ENCODE results near the gene DSG3.

The DSG3 gene

DNA sequence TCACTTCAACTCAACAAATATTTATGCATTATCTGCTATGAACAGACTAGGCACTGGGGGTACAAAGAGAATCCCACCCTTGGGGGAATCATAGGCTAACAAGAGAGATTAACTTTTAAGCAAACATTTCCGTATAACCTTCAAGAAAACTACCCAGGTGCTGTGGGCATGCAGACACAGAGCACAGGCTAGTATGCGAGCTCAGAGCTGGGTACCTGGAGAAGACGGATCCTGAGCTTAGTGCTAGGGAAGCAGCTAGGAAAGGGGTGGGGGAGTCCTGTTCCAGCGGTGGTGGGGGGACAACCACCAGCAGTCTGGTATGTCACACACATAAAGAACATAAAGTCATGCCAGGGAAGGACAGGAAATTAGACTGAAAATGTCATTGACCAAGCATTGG, 17.5 kb upstream of the DSG3 start:
- DNase-seq (ENCODE audit: low read depth in 2 of 2): no peak

DNA sequence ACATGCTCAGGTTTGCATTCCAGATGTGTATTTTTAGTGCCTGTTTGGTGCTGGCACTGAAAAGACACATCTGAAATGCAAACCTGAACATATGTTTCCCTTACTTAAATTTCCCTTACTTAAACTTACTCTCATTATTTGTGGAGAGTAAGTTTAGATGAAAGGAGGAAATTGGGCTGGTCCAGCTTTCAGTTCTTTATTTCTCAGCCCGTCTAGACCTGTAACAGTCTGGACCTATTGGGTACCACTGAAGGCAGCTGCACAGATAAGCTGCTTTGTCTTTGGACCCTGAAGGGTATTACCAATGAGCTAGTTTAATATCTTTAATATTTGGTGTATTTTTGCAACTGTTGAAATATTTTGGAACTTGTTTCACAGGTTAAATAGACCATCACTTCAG, 17.0 kb upstream of the DSG3 start:
- DNase-seq (ENCODE audit: low read depth in 2 of 2): no peak

DNA sequence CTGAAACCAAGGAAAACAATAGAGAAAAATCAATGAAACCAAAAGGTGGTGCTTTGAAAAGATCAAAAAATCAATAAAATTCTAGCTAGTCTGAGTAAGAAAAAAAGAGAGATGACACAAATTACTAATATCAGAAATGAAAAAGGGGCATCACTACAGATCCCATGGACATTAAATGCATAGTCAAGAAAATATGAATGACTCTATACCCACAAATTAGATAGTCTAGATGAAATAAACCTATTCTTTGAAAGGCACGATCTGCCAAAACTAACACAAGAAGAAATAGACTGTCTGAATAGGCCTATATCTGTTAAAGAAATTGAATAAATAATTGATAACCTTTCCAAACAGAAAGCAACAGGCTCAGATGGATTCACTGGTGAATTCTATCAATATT, 15.2 kb upstream of the DSG3 start:
- no peak for DNase-seq (ENCODE audit: low read depth in 2 of 2)

DNA sequence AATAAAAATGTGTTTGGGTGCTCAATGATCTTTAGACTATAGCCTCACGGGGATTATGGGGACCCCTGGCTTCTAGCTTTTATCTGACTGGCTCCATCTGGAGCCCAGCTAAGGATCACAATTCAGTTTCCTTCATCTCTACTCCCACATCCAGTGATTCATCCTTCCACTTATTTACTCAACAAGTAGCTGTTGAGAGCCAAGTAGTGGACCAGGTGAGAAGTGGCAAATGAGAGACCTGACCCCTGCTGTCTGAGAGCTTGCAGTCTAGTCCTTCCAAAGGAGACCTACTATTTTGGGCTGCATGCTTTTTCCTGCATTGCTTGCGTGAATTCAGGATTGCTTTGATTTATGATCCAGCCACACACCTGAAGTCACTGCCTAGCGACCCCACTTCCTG, 10.7 kb upstream of the DSG3 start:
- DNase-seq (ENCODE audit: low read depth in 2 of 2): no peak

DNA sequence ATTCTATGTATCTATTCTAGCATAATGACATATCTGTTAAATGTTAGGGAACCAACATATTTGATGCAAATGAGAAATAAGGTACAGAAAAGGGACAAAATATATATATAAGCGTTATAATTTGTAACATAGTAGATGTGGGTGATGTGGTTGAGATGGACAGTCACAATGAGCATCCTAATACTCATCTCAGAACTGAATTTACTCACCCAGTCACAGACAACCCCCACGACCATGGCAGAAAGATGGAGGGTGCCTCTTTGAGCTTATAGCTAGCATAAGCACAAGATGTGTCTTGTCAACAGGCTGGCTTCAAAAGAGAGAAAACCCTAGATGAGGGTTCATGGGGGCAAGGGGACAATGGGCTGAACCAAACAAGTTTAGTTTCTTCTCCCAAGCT, 9.1 kb upstream of the DSG3 start:
- DNase-seq (ENCODE audit: low read depth in 2 of 2): no peak

DNA sequence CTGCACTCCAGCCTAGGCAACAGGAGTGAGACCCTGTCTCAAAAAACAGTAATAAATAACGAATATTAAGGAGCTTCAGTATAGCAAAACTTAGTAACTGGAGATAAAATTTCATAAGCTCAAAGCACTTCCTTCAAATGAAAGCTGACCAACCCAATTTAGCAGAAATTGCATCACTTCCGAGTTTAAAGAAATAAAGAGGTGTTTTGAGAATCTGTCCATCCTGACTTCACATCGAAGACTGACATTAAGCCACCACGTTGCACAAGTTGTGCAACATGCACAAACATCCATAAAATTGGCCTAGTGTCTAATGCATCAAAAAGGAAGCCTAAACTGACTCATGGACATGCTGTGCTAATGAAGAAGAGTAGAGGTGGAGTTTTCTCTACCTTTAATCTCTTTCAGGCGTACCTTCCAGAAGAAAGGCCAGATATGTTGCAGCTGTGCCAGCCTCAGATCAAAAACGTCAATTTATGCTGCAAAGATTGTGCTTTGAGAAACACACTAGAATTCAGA, 7.7 kb upstream of the DSG3 start:
- DNase-seq (ENCODE audit: low read depth in 2 of 2): no peak

DNA sequence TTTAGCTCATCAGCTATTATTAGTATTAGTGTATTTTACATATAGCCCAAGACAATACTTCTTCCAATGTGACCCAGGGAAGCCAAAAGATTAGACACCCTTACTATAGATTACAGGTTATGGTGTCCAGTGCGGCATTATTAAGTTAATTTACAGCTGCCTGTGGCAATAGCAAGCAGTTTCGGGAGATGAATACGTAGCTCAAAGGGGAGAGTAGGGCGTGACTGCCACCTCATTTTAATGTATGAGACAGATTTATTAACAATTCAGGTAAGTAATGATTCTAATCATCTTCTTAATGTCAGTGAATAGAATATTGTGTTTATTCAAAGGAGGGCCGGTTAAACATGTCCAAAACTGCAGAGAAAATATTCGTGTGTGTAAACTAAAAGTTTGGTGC, 6.8 kb upstream of the DSG3 start:
- no peak for DNase-seq (ENCODE audit: low read depth in 2 of 2)

DNA sequence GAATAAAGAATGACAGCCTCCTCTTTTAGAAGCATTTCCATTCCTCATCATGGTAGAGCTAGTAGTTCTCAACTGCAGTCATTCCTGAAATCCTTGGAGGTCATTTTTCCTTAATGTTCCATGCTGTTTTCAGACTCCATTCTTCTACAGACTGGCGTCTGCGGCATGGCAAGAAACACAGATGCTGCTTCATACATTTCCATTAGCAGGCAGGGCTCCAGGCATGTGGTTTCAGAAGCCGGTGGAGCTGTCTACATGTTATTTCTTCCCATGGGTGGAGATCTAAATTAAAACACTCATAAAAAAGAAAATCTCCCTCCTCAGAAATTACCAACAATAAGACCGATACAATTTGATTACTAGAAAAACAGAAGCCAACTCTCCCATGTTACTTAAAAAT, 6.0 kb upstream of the DSG3 start:
- DNase-seq (ENCODE audit: low read depth in 2 of 2): no peak

DNA sequence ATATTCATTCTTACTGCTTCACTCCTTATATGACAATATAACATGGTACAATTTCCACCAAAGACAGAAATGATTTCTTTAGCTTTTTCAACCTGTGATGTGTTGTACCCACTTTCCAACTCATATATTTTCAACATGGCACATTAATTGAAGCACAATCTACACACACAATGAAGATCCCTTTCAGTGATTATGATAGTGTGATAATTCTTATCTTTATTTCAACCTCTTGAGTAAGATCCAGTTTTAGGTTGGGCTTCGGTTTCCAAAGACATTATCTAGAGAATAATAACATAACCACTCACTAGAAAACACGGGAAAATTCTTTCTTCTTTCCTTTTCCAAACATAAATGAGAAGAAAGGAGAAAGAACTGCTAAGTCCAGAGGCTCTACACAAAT, 3.4 kb upstream of the DSG3 start:
- no peak for DNase-seq (ENCODE audit: low read depth in 2 of 2)

DNA sequence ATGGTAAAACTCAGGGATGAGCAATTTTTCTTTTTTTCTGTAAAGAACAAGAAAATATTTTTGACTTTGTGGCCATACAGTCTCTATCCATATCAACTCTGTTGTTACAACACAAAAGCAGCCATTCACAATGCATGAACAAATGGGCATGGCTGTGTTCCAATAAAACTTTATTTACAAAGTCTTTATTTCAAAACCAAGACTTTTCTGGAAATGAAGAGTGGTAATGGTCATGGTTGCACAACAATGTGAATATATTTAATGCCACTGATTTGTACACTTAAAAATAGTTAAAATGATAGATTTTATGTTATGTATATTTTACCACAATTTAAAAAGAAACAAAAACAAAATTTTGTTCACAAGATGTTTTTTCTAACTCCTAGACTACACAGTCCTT, 1.6 kb upstream of the DSG3 start:
- no peak for DNase-seq (ENCODE audit: low read depth in 2 of 2)

DNA sequence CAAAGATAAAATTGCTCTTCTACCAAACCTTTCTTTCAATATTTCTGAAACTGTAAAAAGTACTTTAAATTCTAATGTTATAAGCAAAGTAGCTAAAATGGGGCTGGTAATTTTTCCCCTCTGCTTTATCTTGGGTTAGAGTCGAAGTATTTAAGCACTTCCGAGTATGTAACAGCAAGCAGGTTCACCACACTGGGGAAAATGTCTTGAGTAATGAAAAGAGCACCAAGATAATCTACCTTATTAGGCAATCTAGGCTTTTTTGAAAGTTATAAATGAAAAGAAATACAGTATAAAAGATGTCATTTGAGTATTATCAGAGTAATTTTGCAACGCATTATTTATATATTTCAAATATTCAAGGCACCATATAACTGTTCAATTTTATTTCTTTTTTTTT, 687 bp upstream of the DSG3 start:
- no peak for DNase-seq (ENCODE audit: low read depth in 2 of 2)

DNA sequence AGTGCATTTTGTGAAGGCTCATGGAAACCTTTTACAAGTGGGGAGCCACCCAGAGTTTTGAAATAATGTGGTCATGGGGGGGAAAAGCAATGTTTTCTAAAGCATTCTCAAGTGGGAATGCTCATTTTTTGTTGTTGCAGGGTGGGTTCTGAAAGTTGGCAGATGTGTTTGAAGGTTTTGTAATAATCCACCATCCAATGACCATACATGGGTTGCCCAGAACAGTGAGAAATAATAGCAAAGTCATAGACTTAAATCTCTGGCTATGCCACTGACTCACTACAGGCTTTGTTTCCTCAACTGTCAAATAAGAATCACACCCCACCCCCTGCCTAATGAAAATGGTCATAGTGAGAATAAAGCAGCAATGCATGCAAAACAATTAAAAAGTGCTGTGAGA, 2.9 kb downstream of the DSG3 start:
- no peak for DNase-seq (ENCODE audit: low read depth in 2 of 2)

DNA sequence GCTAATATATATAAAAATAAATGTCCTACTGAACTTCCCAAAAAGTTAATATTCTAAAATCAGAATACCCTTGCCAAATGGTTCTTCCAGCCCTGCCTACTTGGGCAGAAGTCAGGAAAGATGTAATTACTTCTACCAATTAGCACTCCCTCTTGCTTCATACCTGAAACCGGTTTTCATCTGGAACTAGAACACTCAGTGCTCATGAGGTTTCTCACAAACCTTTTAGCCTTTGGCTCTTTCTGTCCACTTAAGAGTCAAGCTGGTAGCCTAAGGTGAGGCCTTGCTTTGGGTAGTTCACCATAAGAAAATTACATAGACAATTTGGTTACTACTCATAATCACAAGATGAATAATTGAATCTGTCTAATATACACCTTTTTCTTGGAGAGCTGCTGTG, 4.1 kb downstream of the DSG3 start:
- DNase-seq (ENCODE audit: low read depth in 2 of 2): no peak

DNA sequence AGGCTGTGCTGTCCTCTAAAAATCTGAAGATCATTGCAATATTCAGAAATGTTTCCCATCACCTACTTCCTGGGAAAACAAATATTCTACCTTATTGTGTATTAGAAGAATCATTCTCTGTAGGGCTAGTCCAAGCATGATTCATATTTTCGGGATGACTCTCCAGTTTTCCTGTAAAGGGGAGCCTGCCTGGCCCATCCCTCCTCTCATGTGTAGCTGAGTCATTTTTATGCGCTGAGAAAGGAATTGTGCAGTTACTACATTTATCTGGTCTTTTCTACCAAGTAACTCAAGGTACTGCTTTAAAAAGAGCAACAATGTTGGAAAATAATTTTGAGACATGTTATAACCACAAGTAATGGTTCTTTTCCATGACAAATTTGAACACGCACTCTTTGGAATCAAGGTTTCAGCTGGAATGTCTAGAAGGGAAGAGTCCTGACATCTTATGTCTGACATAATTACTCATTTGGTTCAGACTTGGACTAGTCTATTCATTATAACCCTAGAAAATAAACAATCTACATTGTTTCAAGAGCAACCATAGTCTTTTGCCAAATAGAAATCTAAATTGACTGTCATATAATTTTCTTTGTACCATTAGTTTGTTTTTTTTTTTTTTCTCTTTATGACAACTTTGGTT, 6.6 kb downstream of the DSG3 start:
- DNase-seq (ENCODE audit: low read depth in 2 of 2): no peak

DNA sequence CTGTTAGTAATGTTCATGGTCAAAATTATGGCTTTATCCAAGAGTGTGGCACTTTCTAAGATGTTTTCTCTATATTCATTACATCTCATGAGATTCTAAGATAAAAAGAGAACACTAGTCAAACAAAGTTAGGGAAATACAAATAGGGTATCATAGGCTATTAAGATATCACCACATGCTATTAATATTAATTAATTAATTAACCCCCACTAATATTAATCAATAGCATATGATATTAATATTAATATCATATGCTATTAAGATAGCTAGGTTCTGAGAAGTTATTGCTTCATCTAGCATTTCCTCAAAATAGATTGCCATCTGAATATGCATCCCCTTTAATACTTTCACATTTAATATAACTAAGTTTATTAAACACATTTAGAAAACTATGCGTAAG, 22.1 kb downstream of the DSG3 start:
- DNase-seq (ENCODE audit: low read depth in 2 of 2): no peak

DNA sequence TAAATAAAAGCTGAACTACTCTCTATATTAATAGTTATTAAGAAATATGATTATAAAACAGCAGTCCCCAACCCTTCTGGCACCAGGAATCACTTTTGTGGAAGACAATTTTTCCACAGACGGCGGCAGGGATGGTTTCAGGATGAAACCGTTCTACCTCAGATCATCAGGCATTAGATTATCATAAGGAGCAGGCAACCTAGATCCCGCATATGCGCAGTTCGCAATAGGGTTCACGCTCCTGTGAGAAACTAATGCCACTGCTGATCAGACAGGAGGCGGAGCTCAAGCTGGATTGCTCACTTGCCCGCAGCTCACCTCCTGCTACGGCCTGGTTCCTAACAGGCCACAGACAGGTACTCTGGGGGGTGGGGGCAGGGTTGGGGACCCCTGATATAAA, 31.1 kb downstream of the DSG3 start:
- DNase-seq (ENCODE audit: low read depth in 2 of 2): no peak

DNA sequence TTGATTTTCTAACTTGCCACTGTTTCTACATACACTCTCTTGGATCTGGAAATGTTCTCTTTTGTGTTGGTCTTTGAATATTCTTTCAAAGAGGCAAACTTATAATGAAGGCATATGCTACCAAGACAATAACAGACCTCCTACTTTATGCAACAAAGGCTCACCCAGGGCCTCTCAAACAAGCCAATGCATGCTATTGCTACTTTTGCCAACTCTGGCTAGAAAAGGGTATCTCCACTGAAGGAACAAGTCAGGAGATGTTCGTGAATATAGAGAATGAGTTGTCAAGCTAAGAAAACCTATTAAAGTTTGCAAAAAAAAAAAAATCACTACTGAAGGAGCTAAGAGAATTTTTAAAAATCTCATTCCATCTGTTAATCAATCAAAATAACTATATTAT, 34.5 kb downstream of the DSG3 start:
- DNase-seq (ENCODE audit: low read depth in 2 of 2): no peak

DNA sequence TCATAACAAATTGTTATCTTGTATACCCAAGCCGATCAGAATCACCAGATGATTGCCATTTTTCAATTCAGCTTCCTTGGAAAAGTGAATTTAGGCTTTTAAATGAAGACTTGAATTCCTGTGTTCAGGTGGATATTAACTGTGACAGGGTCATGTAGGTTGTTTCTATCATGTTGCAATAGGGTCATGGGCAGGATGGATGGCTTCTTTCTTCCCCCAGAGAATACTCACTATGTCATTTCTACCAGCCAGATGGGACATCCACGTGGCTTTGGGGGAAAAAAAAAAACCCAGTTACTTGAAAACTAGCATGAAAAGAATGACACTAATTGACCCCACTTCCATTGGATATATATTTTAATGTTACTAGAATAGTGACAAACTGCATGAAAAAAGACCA, 35.9 kb downstream of the DSG3 start:
- no peak for DNase-seq (ENCODE audit: low read depth in 2 of 2)

DNA sequence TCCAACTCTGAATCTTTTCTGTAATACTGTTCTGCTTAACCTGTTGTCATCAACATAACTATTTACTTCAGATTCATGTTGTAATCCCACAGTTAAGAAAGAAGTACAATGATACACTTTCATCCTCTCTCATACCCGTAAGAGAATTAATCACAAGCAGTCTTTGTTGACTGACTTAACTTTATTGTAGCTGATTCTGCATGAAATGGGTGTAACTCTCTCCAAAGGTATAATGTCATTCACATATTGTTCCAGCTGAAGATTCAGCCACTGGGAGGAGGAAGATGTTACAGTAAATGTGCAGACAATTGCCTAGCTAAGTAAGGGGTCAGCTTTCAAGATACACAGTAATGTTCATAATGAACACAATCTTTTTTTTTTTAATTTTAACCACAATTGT, 36.9 kb downstream of the DSG3 start:
- no peak for DNase-seq (ENCODE audit: low read depth in 2 of 2)

DNA sequence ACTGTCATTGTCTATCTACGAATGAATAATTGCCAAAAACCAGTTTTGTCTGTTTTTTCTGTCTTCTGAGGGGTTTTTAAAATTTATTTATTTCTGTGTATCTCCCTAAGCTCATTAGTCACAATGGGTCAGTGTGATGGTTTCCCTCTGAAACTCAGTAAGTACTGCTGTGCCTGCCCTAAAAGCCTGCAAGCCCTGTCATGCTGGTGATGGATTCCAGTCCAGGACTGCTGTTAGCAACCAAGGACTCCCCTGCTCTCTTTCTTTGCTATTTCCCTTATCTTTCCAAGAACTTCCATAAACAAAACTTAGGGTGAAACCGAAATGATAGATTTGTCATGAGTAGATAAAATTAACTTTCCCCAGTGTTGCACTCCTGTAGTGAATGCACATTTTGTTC, 38.6 kb downstream of the DSG3 start:
- no peak for DNase-seq (ENCODE audit: low read depth in 2 of 2)

DNA sequence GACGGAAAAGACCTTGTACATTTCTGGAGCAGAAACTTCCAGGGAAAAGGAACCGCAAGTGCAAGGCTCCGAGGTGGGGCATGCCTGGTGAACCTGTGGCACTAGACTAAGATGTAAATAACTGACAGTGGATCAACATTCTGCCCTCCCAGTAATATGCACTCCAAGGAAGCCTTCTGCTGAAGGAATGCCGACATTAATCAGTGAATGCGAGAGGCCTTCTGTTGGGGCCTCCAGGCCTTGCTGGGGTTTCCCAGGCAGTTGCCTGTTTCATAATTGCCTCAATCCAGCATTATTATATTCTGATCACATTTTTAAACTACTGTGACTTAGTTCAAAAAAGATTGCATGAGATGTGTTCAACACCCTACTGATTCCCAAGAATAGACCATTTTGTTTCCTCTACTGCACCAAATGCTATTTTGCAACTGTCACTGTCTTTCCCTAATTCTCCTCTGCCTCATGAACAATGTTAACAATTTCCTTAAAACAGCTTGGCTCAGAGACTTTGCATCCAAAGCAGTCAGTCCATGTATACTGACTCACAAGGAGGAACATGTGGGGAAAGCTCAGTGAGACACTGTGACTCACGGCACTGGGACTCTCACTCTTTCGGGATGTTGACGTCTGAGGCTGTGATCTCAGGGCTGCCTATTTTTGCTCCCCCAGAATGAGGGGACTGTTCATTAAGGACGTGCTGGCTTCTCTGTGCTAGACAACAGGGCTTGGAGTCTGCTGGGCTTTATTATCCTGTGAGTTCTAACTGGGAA, 39.9 kb downstream of the DSG3 start:
- DNase-seq (ENCODE audit: low read depth in 2 of 2): no peak

DNA sequence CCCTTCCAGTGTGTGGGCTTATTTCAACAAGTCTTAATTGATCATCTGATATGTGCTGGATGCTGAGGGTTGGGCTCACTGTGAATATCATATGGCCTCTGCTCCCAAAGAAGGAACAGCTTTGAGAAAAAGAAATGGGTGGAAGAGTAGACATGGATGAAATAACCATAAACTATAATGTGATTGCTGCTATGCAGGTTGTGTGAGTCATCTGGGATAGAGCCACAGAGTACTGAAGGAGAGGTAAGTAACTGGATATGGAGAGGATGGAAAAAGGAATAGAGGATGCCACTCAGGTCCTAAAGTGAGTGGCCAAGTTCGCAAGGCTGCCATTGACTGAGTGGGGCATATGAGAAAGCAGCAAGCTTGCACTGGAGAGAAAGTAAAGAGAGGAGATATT, 41.8 kb downstream of the DSG3 start:
- no peak for DNase-seq (ENCODE audit: low read depth in 2 of 2)

DNA sequence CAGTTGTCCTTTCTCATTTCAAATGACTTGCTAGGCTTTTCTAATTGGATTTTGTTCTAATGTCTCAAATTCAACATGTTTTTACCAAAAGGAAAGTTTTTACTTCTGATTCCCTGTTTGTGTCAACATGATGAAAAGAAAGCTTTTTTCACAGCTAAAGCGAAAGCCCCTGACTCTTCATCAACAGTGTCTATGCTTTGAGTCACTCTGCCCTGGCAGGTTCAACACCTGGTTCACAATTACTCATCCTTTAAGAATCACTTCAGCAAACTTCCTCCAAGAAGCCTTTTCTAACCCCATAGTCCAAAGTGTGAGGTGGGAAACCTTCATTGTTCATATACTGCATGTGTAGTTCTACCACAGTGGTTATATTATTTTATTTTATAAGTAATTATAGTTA, 42.8 kb downstream of the DSG3 start:
- DNase-seq (ENCODE audit: low read depth in 2 of 2): no peak

DNA sequence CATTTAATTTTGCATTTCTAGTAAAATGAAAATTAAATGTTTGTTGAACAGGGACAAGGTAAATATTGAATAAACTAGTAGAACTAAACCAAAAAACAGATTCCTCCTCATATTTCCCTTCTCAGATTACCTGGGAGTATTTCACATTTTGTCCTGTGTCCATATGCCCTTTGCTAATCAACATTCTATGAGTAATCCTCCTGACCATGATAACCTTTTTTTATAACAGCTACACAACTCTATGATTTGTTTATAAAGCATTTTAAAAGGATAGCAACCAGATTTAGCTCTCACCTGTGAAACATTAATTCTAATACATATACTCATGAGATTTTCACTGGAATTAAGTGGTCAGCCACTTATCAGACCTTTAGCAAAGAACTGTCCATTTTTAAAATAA, 43.3 kb downstream of the DSG3 start:
- no peak for DNase-seq (ENCODE audit: low read depth in 2 of 2)

Data from stimulated activated CD4-positive, alpha-beta T cell treated with anti-CD3 and anti-CD28 coated beads, Interleukin-12 subunit alpha, Interleukin-12 subunit beta, amount 100 ng/mL, for 24 hours (primary cell).